ENCODE results near the gene FRMD3. TPM values are rescaled to one million over a fixed set of nuclear protein-coding genes. Genes with fewer than 3 reads are reported as not detected.

The FRMD3 gene
- total RNA-seq, 1 experiment from 2014 or later: 0.55 TPM

- no peak overlapping the region for H3K27ac Mint-ChIP-seq
- H3K14ac ChIP-seq (ENCODE audit: insufficient read depth, low read length): no peak overlapping the region
- TF ChIP-seq CTCF (conservative IDR thresholded peaks at IDR 0.05): no peak
- no peaks in the 10 kb centered on the region for H4K20me1 ChIP-seq (ENCODE audit: control insufficient read depth, insufficient read depth, insufficient read length)
- H3K23me2 ChIP-seq (ENCODE audit: insufficient read length, low read depth, low read length, poor library complexity, severe bottlenecking): no peaks in the 10 kb centered on the region
- H2BK12ac ChIP-seq (ENCODE audit: insufficient read length, low read depth, low read length): no peak overlapping the region
- H3K9me3 Mint-ChIP-seq: peaks cover 9 to 10% of the 10 kb centered on the region in 2 experiments; a peak in 4 of 5 replicates
- H3K9ac ChIP-seq (ENCODE audit: extremely low read depth, insufficient read length, low read length): no peak overlapping the region
- H3K18ac ChIP-seq (ENCODE audit: insufficient read length, low read depth, low read length): no peak overlapping the region
- H2BK20ac ChIP-seq (ENCODE audit: low read depth, low read length, poor library complexity, severe bottlenecking): no peak overlapping the region
- H3K79me1 ChIP-seq (ENCODE audit: insufficient read depth, low read depth, low read length, poor library complexity, severe bottlenecking): no peaks in the 10 kb centered on the region
- no peak overlapping the region for H2AK5ac ChIP-seq (ENCODE audit: insufficient read length, low read length)
- H3K4me1 Mint-ChIP-seq: peaks cover 17 to 20% of the 10 kb centered on the region in 2 experiments
- H3K79me2 ChIP-seq (ENCODE audit: insufficient read depth, low read length): no peaks in the 10 kb centered on the region
- H4K8ac ChIP-seq (replicated peaks; ENCODE audit: insufficient read length, low read depth, low read length): no peak overlapping the region
- no peak overlapping the region for H2BK120ac ChIP-seq (ENCODE audit: low read depth, low read length, poor library complexity, severe bottlenecking)
- no peak overlapping the region for H3K23ac ChIP-seq (ENCODE audit: insufficient read length, low read depth, low read length)
- WGBS (ENCODE audit: extremely low coverage, insufficient read length, low lambda C conversion rate): no CpG with 5 or more reads among the region's 3 CpGs
- no peak overlapping the region for H3K4ac ChIP-seq (ENCODE audit: low read depth, low read length)
- H4K5ac ChIP-seq (ENCODE audit: insufficient read length, low read depth, low read length): no peak overlapping the region
- H3T11ph ChIP-seq (ENCODE audit: low read length): no peak overlapping the region
- H3K9me3 ChIP-seq (ENCODE audit: control insufficient read depth, low read depth, low read length): no peaks in the 10 kb centered on the region
- peaks cover 0 to 10% (median 5%) of the 10 kb centered on the region in 3 experiments; a peak in 4 of 7 replicates for H3K36me3 Mint-ChIP-seq (ENCODE audit: insufficient read depth in 1 of 3, low read depth in 3 of 3)
- H3K56ac ChIP-seq (ENCODE audit: insufficient read length, low read depth, low read length): no peak overlapping the region
- H3K4me3 Mint-ChIP-seq: no peak overlapping the region
- no peak for DNase-seq
- no peaks in the 10 kb centered on the region for H3K27me3 Mint-ChIP-seq (ENCODE audit: low read depth)
- H2BK15ac ChIP-seq (ENCODE audit: low read depth, low read length): no peak overlapping the region
- no peaks in the 10 kb centered on the region for H3K27me3 ChIP-seq (ENCODE audit: insufficient read depth, low read length)
- no peak overlapping the region for H4K91ac ChIP-seq (ENCODE audit: insufficient read length, low read depth, low read length)
- H2AFZ ChIP-seq (ENCODE audit: low read length): no peak overlapping the region
- peaks cover 3% of the 10 kb centered on the region; the same call in 1 of the 2 replicates for H3K4me1 ChIP-seq (ENCODE audit: insufficient read depth, low read length)
- H2BK5ac ChIP-seq (ENCODE audit: insufficient read length, low read length): no peak overlapping the region
- H3K4me2 ChIP-seq (ENCODE audit: insufficient read depth, insufficient read length, low read length): no peak overlapping the region
- no peak overlapping the region for H3K27ac ChIP-seq (ENCODE audit: insufficient read length, low read depth, low read length)
Measured at GRCh38 chr9:83429229-83429628, 109.0 kb downstream of the FRMD3 start.

Data from H9 (cell line).